SK-N-SH (cell line): Measurements from ENCODE around the gene ARTN. TPM values are rescaled to one million over a fixed set of nuclear protein-coding genes. Genes with fewer than 3 reads are reported as not detected.

ENCODE experiments used
- CTCF ChIA-PET: fragments of 300-600, 350-600 bp; formaldehyde crosslinking; extraction: SDS; loops from one replicate; lab custom pipeline; 2021; lab: Yijun Ruan, JAX
- POLR2A ChIA-PET: fragments of 350-600 bp; sonication (Branson Sonifier 250); formaldehyde crosslinking; extraction: SDS; loops from one replicate; lab custom pipeline; 2020; ENCODE audit warnings: antibody characterized with exemption, inconsistent platforms; lab: Yijun Ruan, JAX
- DNase-seq: peaks from one replicate; pipeline ENCODE4 v3.0.0; 2012
- H2AFZ ChIP-seq: fragments of 200-600 bp; sonication (generic); 2 replicates; pipeline ENCODE4 v1.8.1; 2016; ENCODE audit warnings: antibody characterized with exemption, mild to moderate bottlenecking, low read depth
- H3F3A ChIP-seq: fragments of 200-600 bp; sonication (generic); replicated peaks from 2 replicates; pipeline ENCODE3; 2016; ENCODE audit warnings: antibody characterized with exemption, mild to moderate bottlenecking; ENCODE audit not compliant: insufficient read depth
- H3K27ac ChIP-seq, 2 experiments: fragments of 200-500 bp in 1 of 2; fragments of 200-600 bp in 1 of 2; sonication (Bioruptor generic) in 1 of 2; sonication (generic), shearing (Covaris generic) in 1 of 2; 2 replicates each; pipeline versions ENCODE4 v1.5.1 to v1.6.1; 2014 to 2016; ENCODE audit warnings: low read depth in 2 of 2, inconsistent platforms in 1 of 2, low read length in 1 of 2, mild to moderate bottlenecking in 1 of 2, mixed read lengths in 1 of 2
- H3K27me3 ChIP-seq: fragments of 200-600 bp; sonication (generic), shearing (Covaris generic); 2 replicates; pipeline ENCODE4 v1.6.1; 2016; ENCODE audit warnings: mixed run types; ENCODE audit not compliant: insufficient read depth
- H3K36me3 ChIP-seq, 2 experiments: fragments of 200-500 bp in 1 of 2; fragments of 200-600 bp in 1 of 2; sonication (Bioruptor generic) in 1 of 2; sonication (generic) in 1 of 2; replicated peaks in 1 of 2; 2 replicates each; pipeline versions ENCODE3 to v1.5.1; 2014 to 2016; ENCODE audit warnings: low read length in 1 of 2, mild to moderate bottlenecking in 1 of 2; ENCODE audit not compliant: insufficient read depth in 2 of 2, control insufficient read depth in 1 of 2
- H3K4me1 ChIP-seq, 2 experiments: fragments of 200-500 bp in 1 of 2; fragments of 200-600 bp in 1 of 2; sonication (Bioruptor generic) in 1 of 2; sonication (generic), shearing (Covaris generic) in 1 of 2; 2 replicates each; pipeline versions ENCODE4 v1.5.1 to v1.6.1; 2014 to 2016; ENCODE audit warnings: low read depth in 1 of 2, low read length in 1 of 2, mixed run types in 1 of 2; ENCODE audit not compliant: insufficient read depth in 2 of 2, control insufficient read depth in 1 of 2
- H3K4me2 ChIP-seq: fragments of 200-600 bp; sonication (generic), shearing (Covaris generic); 2 replicates; pipeline ENCODE4 v1.6.1; 2017; ENCODE audit warnings: mixed run types
- H3K4me3 ChIP-seq, 2 experiments: fragments of 200-500 bp in 1 of 2; fragments of 200-600 bp in 1 of 2; sonication (Bioruptor generic) in 1 of 2; sonication (generic), shearing (Covaris generic) in 1 of 2; 2 replicates each; pipeline versions ENCODE4 v1.5.1 to v1.8.1; 2014 to 2016; ENCODE audit warnings: low read depth in 2 of 2, inconsistent platforms in 1 of 2, low read length in 1 of 2, mild to moderate bottlenecking in 1 of 2, mixed read lengths in 1 of 2, moderate library complexity in 1 of 2
- H3K79me2 ChIP-seq: fragments of 200-600 bp; sonication (generic); 2 replicates; pipeline ENCODE4 v1.8.1; 2017; ENCODE audit warnings: mild to moderate bottlenecking; ENCODE audit not compliant: insufficient read depth
- H3K9ac ChIP-seq: fragments of 200-600 bp; sonication (generic); 2 replicates; pipeline ENCODE4 v1.6.1; 2017; ENCODE audit warnings: mixed run types
- H3K9me2 ChIP-seq: fragments of 200-600 bp; sonication (generic); 2 replicates; pipeline ENCODE4 v1.6.1; 2017; ENCODE audit warnings: mixed run types
- H3K9me3 ChIP-seq: fragments of 200-600 bp; sonication (generic); 2 replicates; pipeline ENCODE4 v1.6.1; 2017; ENCODE audit warnings: mixed run types, mild to moderate bottlenecking, moderate library complexity
- H4K20me1 ChIP-seq: fragments of 200-600 bp; sonication (generic); 2 replicates; pipeline ENCODE4 v1.6.1; 2017; ENCODE audit warnings: mild to moderate bottlenecking, mixed run types; ENCODE audit not compliant: insufficient read depth
- EP300 ChIP-seq, 2 experiments: IDR thresholded peaks; 2 replicates each; pipeline versions ENCODE4 v1.4.0 to v1.6.1; 2012; ENCODE audit warnings: borderline replicate concordance in 1 of 2, low read depth in 1 of 2, low read length in 1 of 2
- JUND ChIP-seq: IDR thresholded peaks from 2 replicates; pipeline ENCODE4 v1.4.0; 2012
- MEF2A ChIP-seq: IDR thresholded peaks from 2 replicates; pipeline ENCODE4 v1.4.0; 2012; ENCODE audit warnings: low read depth, borderline replicate concordance
- RCOR1 ChIP-seq: fragments of 150-350 bp; IDR thresholded peaks from 2 replicates; pipeline ENCODE4 v1.6.1; 2017; ENCODE audit warnings: antibody characterized with exemption, low read length
- REST ChIP-seq: IDR thresholded peaks from 2 replicates; pipeline ENCODE4 v1.6.1; 2012; ENCODE audit warnings: mild to moderate bottlenecking, low read depth, low read length, moderate library complexity
- RXRA ChIP-seq: IDR thresholded peaks from 2 replicates; pipeline ENCODE4 v1.4.0; 2012; ENCODE audit warnings: low read depth, mild to moderate bottlenecking, borderline replicate concordance
- SIN3A ChIP-seq: IDR thresholded peaks from 2 replicates; pipeline ENCODE4 v1.6.1; 2012; ENCODE audit warnings: low read depth, mild to moderate bottlenecking, low read length, moderate library complexity, borderline replicate concordance
- WGBS: methylation state at CpG from one replicate; pipeline ENCODE4 v1.1.6; 2017; ENCODE audit warnings: low lambda C conversion rate; 5-methylcytosine and 5-hydroxymethylcytosine counted together
- polyA plus RNA-seq, 3 experiments: library from polyadenylated mRNA; depleted of rRNA; stranded (reverse); fragments of >200 nt; gene quantifications; 2 replicates each; pipeline ENCODE4 v1.2.3, GENCODE V29; 2012
- TF ChIP-seq, protein P1 (sequence below): fragments of 200-600 bp; sonication (generic); IDR thresholded peaks from 2 replicates; pipeline ENCODE4 v1.6.1; 2017; ENCODE audit warnings: antibody characterized with exemption, mild to moderate bottlenecking, moderate library complexity
- TF ChIP-seq, protein P2 (sequence below): fragments of 150-350 bp; IDR thresholded peaks from 2 replicates; pipeline ENCODE4 v1.6.1; 2016; ENCODE audit warnings: mild to moderate bottlenecking, low read depth, low read length
- TF ChIP-seq, protein P3 (sequence below): IDR thresholded peaks from 2 replicates; pipeline ENCODE4 v1.4.0; 2012; ENCODE audit warnings: low read depth, borderline replicate concordance
- TF ChIP-seq, protein P4 (sequence below): IDR thresholded peaks from 2 replicates; pipeline ENCODE4 v1.4.0; 2012; ENCODE audit warnings: low read depth

Gene ARTN
- polyA plus RNA-seq, 1 of the 3 experiments (the other 2 are of a cell fraction): 0.69 TPM

DNA sequence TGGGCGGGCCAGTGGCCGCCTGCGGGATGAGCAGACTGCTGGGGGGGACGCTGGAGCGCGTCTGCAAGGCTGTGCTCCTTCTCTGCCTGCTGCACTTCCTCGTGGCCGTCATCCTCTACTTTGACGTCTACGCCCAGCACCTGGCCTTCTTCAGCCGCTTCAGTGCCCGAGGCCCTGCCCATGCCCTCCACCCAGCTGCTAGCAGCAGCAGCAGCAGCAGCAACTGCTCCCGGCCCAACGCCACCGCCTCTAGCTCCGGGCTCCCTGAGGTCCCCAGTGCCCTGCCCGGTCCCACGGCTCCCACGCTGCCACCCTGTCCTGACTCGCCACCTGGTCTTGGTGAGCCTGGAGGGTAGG is 47.5 kb downstream of the ARTN start (continued):
- no peak for TF ChIP-seq REST
- TF ChIP-seq, protein P1, sequence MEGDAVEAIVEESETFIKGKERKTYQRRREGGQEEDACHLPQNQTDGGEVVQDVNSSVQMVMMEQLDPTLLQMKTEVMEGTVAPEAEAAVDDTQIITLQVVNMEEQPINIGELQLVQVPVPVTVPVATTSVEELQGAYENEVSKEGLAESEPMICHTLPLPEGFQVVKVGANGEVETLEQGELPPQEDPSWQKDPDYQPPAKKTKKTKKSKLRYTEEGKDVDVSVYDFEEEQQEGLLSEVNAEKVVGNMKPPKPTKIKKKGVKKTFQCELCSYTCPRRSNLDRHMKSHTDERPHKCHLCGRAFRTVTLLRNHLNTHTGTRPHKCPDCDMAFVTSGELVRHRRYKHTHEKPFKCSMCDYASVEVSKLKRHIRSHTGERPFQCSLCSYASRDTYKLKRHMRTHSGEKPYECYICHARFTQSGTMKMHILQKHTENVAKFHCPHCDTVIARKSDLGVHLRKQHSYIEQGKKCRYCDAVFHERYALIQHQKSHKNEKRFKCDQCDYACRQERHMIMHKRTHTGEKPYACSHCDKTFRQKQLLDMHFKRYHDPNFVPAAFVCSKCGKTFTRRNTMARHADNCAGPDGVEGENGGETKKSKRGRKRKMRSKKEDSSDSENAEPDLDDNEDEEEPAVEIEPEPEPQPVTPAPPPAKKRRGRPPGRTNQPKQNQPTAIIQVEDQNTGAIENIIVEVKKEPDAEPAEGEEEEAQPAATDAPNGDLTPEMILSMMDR: no peak

DNA sequence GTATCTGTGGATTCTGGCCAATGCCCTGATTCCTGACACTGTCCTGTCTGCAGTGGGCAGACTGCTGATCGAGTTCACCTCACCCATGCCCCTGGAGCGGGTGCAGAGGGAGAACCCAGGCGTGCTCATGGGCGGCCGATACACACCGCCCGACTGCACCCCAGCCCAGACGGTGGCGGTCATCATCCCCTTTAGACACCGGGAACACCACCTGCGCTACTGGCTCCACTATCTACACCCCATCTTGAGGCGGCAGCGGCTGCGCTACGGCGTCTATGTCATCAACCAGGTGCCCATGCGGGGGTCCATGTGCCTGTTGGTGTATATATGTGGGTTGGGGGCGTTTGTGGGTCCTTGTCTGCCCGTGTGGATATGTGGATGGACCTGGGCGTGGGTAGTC is 48.0 kb downstream of the ARTN start:
- no peak for DNase-seq
- no peak overlapping the region for H2AFZ ChIP-seq
- POLR2A ChIA-PET: no interaction called here

DNA sequence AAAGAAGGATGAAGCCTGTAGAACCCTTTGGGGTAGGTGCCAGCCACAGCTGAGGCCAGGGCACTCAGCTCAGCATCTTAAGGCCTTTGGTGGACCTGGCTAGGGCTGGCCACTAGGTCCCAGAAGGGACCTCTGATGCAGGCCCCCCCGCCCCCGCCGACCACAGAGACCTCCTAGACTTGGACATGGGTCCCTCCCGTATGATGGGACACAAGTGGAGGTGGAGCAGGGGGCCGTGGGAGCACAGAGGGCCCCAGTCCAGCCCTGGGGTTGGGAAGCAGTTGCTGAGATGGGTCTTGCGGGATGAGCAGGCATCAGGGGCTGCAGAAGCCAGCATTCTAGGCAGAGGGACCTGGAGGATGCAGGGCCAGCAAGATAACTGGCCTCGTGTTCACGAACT is 48.6 kb downstream of the ARTN start:
- Histone ChIP-seq H3K27me3 (no peaks in the 10 kb centered on the region), H3K36me3 (peaks cover 12 to 29% of the 10 kb centered on the region in 2 experiments), H3K79me2 (peaks cover 52% of the 10 kb centered on the region), H3F3A (peaks cover 3% of the 10 kb centered on the region), H3K27ac (no peak overlapping the region), H3K9me3 (no peaks in the 10 kb centered on the region), H2AFZ (no peak overlapping the region), H3K9ac (no peak overlapping the region), H3K9me2 (no peaks in the 10 kb centered on the region), H4K20me1 (peaks cover 10% of the 10 kb centered on the region), H3K4me3 (no peak overlapping the region), H3K4me2 (no peak overlapping the region), H3K4me1 (peaks cover 0 to 24% of the 10 kb centered on the region in 2 experiments; a peak in 1 of 4 replicates)
- WGBS: 100% methylated on average over 2 of the region's 8 CpGs
- DNase-seq: no peak
- ChIA-PET CTCF (interaction anchor here (2.1 kb wide), 1 partner anchor 12 kb away, joined by 5 read pairs; no protein-coding TSS in a partner anchor), POLR2A (no interaction called here)
- TF ChIP-seq SIN3A (no peak), MEF2A (no peak), RXRA (no peak)
- TF ChIP-seq, protein P2, sequence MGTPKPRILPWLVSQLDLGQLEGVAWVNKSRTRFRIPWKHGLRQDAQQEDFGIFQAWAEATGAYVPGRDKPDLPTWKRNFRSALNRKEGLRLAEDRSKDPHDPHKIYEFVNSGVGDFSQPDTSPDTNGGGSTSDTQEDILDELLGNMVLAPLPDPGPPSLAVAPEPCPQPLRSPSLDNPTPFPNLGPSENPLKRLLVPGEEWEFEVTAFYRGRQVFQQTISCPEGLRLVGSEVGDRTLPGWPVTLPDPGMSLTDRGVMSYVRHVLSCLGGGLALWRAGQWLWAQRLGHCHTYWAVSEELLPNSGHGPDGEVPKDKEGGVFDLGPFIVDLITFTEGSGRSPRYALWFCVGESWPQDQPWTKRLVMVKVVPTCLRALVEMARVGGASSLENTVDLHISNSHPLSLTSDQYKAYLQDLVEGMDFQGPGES: no peak
- TF ChIP-seq, protein P3, sequence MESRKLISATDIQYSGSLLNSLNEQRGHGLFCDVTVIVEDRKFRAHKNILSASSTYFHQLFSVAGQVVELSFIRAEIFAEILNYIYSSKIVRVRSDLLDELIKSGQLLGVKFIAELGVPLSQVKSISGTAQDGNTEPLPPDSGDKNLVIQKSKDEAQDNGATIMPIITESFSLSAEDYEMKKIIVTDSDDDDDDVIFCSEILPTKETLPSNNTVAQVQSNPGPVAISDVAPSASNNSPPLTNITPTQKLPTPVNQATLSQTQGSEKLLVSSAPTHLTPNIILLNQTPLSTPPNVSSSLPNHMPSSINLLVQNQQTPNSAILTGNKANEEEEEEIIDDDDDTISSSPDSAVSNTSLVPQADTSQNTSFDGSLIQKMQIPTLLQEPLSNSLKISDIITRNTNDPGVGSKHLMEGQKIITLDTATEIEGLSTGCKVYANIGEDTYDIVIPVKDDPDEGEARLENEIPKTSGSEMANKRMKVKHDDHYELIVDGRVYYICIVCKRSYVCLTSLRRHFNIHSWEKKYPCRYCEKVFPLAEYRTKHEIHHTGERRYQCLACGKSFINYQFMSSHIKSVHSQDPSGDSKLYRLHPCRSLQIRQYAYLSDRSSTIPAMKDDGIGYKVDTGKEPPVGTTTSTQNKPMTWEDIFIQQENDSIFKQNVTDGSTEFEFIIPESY: no peak

More for the DNA sequence above, 48.0 kb downstream of the ARTN start:
- Histone ChIP-seq H3K36me3 (peaks cover 15 to 33% of the 10 kb centered on the region in 2 experiments), H3K27me3 (no peaks in the 10 kb centered on the region), H3K4me1 (peaks cover 0 to 29% of the 10 kb centered on the region in 2 experiments; a peak in 1 of 4 replicates), H3K9me2 (no peaks in the 10 kb centered on the region), H3F3A (peaks cover 4% of the 10 kb centered on the region), H3K9ac (no peak overlapping the region), H3K4me3 (no peak overlapping the region), H3K4me2 (0 out of 2 replicates have a peak overlapping the region, but pooled peaks have one; percentile 94), H3K9me3 (no peaks in the 10 kb centered on the region), H3K79me2 (peaks cover 55% of the 10 kb centered on the region), H3K27ac (no peak overlapping the region), H4K20me1 (peaks cover 10% of the 10 kb centered on the region)
- CTCF ChIA-PET: interaction anchor here (1.3 kb wide), 1 partner anchor 55 kb away, joined by 3 read pairs; no protein-coding TSS in a partner anchor
- 98% methylated on average over 11 of the region's 20 CpGs for WGBS
- TF ChIP-seq, protein P4, sequence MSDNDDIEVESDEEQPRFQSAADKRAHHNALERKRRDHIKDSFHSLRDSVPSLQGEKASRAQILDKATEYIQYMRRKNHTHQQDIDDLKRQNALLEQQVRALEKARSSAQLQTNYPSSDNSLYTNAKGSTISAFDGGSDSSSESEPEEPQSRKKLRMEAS: no peak
- TF ChIP-seq EP300 (IDR thresholded peaks at IDR 0.05; ENCODE audit: borderline replicate concordance in 1 of 2, low read depth in 1 of 2, low read length in 1 of 2) (no peak), RCOR1 (no peak), JUND (no peak)
